ENCODE measurements around the gene NCOA3.

The NCOA3 gene

GRCh38 chr20:47664744-47665143, 163.1 kb downstream of the NCOA3 start:
- no peak for DNase-seq (ENCODE audit: low read depth, low spot score)

GRCh38 chr20:47665221-47665991, 163.7 kb downstream of the NCOA3 start:
- no peak for DNase-seq (ENCODE audit: low read depth, low spot score)

GRCh38 chr20:47666304-47666703, 164.6 kb downstream of the NCOA3 start:
- DNase-seq (ENCODE audit: low read depth, low spot score), result no peak

GRCh38 chr20:47667086-47667485, 165.4 kb downstream of the NCOA3 start:
- DNase-seq (ENCODE audit: low read depth, low spot score), result no peak

GRCh38 chr20:47667531-47668312, 166.0 kb downstream of the NCOA3 start:
- DNase-seq (ENCODE audit: low read depth, low spot score), result no peak

GRCh38 chr20:47668313-47669151, 166.8 kb downstream of the NCOA3 start:
- no peak for DNase-seq (ENCODE audit: low read depth, low spot score)

- DNase-seq (ENCODE audit: low read depth, low spot score), result no peak
Measured at GRCh38 chr20:47669152-47669425, 167.4 kb downstream of the NCOA3 start.

- DNase-seq (ENCODE audit: low read depth, low spot score), result no peak
Measured at GRCh38 chr20:47669489-47669888, 167.8 kb downstream of the NCOA3 start.

GRCh38 chr20:47669927-47670890, 168.5 kb downstream of the NCOA3 start:
- DNase-seq (ENCODE audit: low read depth, low spot score), result no peak

- DNase-seq (ENCODE audit: low read depth, low spot score), result no peak
Measured at GRCh38 chr20:47670913-47671312, 169.2 kb downstream of the NCOA3 start.

- no peak for DNase-seq (ENCODE audit: low read depth, low spot score)
Measured at GRCh38 chr20:47672166-47672565, 170.5 kb downstream of the NCOA3 start.

- no peak for DNase-seq (ENCODE audit: low read depth, low spot score)
Measured at GRCh38 chr20:47672886-47673670, 171.4 kb downstream of the NCOA3 start.

GRCh38 chr20:47673671-47673955, 171.9 kb downstream of the NCOA3 start:
- no peak for DNase-seq (ENCODE audit: low read depth, low spot score)

- DNase-seq (ENCODE audit: low read depth, low spot score), result no peak
Measured at GRCh38 chr20:47674145-47674544, 172.5 kb downstream of the NCOA3 start.

- no peak for DNase-seq (ENCODE audit: low read depth, low spot score)
Measured at GRCh38 chr20:47674686-47675085, 173.0 kb downstream of the NCOA3 start.

- no peak for DNase-seq (ENCODE audit: low read depth, low spot score)
Measured at GRCh38 chr20:47675190-47676142, 173.8 kb downstream of the NCOA3 start.

- no peak for DNase-seq (ENCODE audit: low read depth, low spot score)
Measured at GRCh38 chr20:47676219-47676721, 174.6 kb downstream of the NCOA3 start.

GRCh38 chr20:47676912-47677634, 175.4 kb downstream of the NCOA3 start:
- DNase-seq (ENCODE audit: low read depth, low spot score), result no peak
